Measurements from ENCODE around the gene CDC37. TPM values are rescaled to one million over a fixed set of nuclear protein-coding genes. Genes with fewer than 3 reads are reported as not detected.

The CDC37 gene
- total and polyA plus RNA-seq, 2 of the 4 experiments (the other 2 are of a cell fraction), result 209 to 650 TPM

DNA sequence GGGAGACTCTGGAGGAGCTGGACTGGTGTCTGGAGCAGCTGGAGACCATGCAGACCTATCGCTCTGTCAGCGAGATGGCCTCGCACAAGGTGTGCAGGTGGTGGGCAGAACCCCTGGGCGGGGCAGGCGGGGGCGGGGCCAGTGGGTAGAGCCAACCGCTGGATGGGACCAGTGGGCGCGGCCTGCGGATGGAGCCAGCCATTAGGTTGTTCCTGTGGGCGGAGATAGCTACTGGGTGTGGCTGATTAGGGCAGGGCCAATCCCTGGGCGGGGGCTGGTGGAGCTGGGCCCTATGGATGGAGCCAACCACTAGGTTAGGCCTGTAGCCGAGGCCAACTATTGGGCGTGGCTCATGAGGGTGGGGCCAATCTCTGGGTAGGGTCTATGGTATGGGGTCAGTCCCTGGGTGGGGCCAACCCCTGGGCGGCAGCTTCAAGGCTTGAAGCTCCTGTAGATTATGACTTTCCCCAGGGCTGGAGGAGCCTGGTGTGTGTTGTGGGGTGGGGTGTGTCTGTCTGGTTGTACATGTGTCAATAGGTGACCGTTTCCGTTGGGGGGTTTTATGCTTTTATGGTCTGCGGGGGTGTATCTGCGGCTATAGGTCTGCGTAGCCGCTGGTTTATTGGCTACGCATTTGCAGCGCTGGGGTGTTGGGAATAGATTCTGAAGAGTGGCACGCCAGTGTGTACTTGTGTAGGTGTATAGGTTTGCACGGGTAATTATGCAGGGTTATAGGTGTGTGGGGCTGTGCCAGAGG is 47.7 kb upstream of the CDC37 start:
- H3K36me3 ChIP-seq (ENCODE audit: control insufficient read depth, insufficient read depth, low read length), result peaks cover 10% of the 10 kb centered on the region
- no peak overlapping the region for H2BK5ac ChIP-seq (ENCODE audit: low read depth, low read length, poor library complexity, severe bottlenecking)
- H2AK9ac ChIP-seq (replicated peaks; ENCODE audit: low read depth, low read length, poor library complexity), result no peak overlapping the region
- 85% methylated on average over 18 of the region's 25 CpGs; no CpG with 5 or more reads in 1 of the 2 experiments for WGBS, 2 experiments (ENCODE audit: extremely low coverage in 2 of 2, insufficient read length in 1 of 2)
- H4K8ac ChIP-seq (ENCODE audit: low read depth in 2 of 2, low read length in 2 of 2), result no peak overlapping the region
- no peaks in the 10 kb centered on the region for H3K27me3 ChIP-seq (ENCODE audit: control insufficient read depth, insufficient read depth, low read length)
- H2BK20ac ChIP-seq (ENCODE audit: low read depth, low read length), result no peak overlapping the region
- ChIA-PET POLR2A (ENCODE audit: unreplicated experiment) (no interaction called here), CTCF (no interaction called here)
- no TSS peak for BruUV-seq (replicated peaks)
- DNase-seq (no peak), ATAC-seq (ENCODE audit: low read depth) (no peak)
- no peak overlapping the region for H3K18ac ChIP-seq (ENCODE audit: low read depth, low read length)
- no peaks in the 10 kb centered on the region for H3K4me1 ChIP-seq (ENCODE audit: control insufficient read depth, insufficient read depth, low read length)
- H3K56ac ChIP-seq (ENCODE audit: extremely low read depth, insufficient read depth, low read length), result no peak overlapping the region
- H3K27ac ChIP-seq (ENCODE audit: insufficient read depth, low read length), result no peak overlapping the region
- H3K9ac ChIP-seq (ENCODE audit: low read depth, low read length), result no peak overlapping the region
- H3K9me1 ChIP-seq (ENCODE audit: insufficient read depth, low read length), result peaks cover 5% of the 10 kb centered on the region; the same call in 1 of the 2 replicates
- in situ Hi-C loops (cut with MboI; ENCODE audit: low sequenced_read_pairs), result no loop called here
- TF ChIP-seq, protein P1, sequence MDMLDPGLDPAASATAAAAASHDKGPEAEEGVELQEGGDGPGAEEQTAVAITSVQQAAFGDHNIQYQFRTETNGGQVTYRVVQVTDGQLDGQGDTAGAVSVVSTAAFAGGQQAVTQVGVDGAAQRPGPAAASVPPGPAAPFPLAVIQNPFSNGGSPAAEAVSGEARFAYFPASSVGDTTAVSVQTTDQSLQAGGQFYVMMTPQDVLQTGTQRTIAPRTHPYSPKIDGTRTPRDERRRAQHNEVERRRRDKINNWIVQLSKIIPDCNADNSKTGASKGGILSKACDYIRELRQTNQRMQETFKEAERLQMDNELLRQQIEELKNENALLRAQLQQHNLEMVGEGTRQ (IDR thresholded peaks at IDR 0.05; ENCODE audit: low read depth, low read length), result no peak
- TF ChIP-seq, protein P2, sequence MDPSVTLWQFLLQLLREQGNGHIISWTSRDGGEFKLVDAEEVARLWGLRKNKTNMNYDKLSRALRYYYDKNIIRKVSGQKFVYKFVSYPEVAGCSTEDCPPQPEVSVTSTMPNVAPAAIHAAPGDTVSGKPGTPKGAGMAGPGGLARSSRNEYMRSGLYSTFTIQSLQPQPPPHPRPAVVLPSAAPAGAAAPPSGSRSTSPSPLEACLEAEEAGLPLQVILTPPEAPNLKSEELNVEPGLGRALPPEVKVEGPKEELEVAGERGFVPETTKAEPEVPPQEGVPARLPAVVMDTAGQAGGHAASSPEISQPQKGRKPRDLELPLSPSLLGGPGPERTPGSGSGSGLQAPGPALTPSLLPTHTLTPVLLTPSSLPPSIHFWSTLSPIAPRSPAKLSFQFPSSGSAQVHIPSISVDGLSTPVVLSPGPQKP (IDR thresholded peaks at IDR 0.05; ENCODE audit: borderline replicate concordance, low read depth, low read length), result no peak
- TF ChIP-seq POLR2A (IDR thresholded peaks at IDR 0.05; ENCODE audit: low read depth, low read length), result no peak
- TF ChIP-seq MXI1 (IDR thresholded peaks at IDR 0.05; ENCODE audit: borderline replicate concordance, low read depth, low read length), result no peak
- no peak for TF ChIP-seq MAZ (IDR thresholded peaks at IDR 0.05; ENCODE audit: borderline replicate concordance, low read depth, low read length)
- TF ChIP-seq MAFK (IDR thresholded peaks at IDR 0.05; ENCODE audit: low read depth, low read length), result no peak
- no peak for TF ChIP-seq CEBPB (IDR thresholded peaks at IDR 0.05; ENCODE audit: low read depth, low read length)
- no peak for TF ChIP-seq BHLHE40 (IDR thresholded peaks at IDR 0.05; ENCODE audit: low read depth, low read length)
- no peak overlapping the region for H2AK5ac ChIP-seq (ENCODE audit: low read depth, low read length)
- intact Hi-C loops (cut with micrococcal nuclease), result no loop called here
- no peak overlapping the region for H2BK120ac ChIP-seq (ENCODE audit: low read depth, low read length)
- H4K20me1 ChIP-seq (ENCODE audit: insufficient read depth, low read length), result no peaks in the 10 kb centered on the region; the same call in 1 of the 2 replicates
- no peak overlapping the region for H2BK15ac ChIP-seq (ENCODE audit: low read depth, low read length)
- no peak overlapping the region for H3K14ac ChIP-seq (replicated peaks; ENCODE audit: low read depth, low read length)
- H2AFZ ChIP-seq (replicated peaks; ENCODE audit: low read length, poor library complexity), result no peak overlapping the region
- no peak overlapping the region for H3K4me3 ChIP-seq (ENCODE audit: insufficient read depth, low read depth, low read length)
- H3K4me2 ChIP-seq (ENCODE audit: low read depth, low read length), result no peak overlapping the region
- no peak overlapping the region for H4K91ac ChIP-seq (ENCODE audit: insufficient read depth, low read depth, low read length)
- no peak overlapping the region for H3K4ac ChIP-seq (ENCODE audit: low read depth, low read length)
- H3K23ac ChIP-seq (ENCODE audit: low read depth, low read length), result no peak overlapping the region
- no peaks in the 10 kb centered on the region for H3K9me3 ChIP-seq (ENCODE audit: control insufficient read depth, insufficient read depth, low read length)
- peaks cover 0 to 11% of the 10 kb centered on the region in 2 experiments; a peak in 1 of 4 replicates for H3K79me1 ChIP-seq (ENCODE audit: low read depth in 1 of 2, low read length in 2 of 2)
- dilution Hi-C loops (cut with HindIII; ENCODE audit: low sequenced_read_pairs, unreplicated experiment), result no loop called here
- H4K5ac ChIP-seq (ENCODE audit: low read depth, low read length), result no peak overlapping the region

All from IMR-90 (cell line).